Measurements from ENCODE around the gene PKIG.

Gene PKIG

DNA sequence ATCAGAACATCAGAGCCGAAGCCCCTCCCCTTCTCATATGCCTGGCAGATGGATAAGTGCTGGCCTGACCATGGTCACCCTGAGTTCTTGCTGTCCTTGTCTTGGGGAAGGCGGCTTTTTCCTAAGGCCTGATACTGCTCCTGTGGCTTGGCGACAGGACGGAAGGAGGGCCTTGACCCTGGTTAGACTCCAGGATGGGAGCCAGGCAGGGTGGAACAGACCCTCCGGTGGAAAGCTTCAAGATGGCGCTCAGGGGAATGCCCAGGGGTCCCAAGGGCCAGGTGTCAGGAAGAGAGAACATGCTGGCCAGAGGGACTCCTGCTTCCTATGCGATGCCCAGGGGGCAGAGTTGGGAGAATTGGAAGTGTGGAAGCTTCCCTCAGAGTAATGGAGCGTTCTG is 39.6 kb downstream of the PKIG start:
- DNase-seq: no peak

DNA sequence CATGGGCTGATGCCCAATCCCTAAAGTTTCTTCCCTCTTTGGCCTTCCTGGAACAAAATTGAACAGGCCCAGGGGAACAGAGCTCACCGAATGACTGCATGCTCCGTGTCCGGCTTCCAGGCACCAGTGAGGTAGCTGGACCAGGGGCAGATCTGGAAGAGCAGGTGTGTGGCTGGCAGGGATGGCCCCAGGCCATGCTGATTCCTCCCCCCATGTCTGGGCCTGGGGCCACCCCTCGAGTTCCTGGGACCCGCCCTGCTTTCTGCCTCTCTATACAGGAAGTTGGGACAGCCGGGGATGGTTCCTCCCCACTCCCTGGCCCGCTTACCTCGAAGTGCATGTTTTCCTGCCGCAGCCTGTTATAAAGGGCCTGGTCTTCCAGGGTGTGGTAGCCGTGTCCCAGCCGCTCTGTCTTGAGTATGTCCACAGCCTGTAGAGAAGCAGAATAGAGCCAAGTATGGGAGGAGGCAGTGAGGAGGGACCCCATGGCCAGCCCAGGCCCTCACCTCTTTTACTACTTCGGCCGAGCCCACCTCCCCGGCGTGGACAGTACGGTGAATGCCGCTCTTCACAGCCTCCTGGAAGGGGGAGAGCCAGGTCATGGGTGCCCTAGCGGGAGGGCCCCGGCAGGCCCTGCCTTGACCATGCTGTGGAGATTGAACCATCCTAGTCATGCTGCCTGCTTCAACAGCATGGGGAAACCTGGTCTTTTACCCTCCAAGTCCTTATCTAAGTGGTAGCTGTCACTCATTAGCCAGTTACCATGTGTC is 40.3 kb downstream of the PKIG start:
- DNase-seq: no peak

DNA sequence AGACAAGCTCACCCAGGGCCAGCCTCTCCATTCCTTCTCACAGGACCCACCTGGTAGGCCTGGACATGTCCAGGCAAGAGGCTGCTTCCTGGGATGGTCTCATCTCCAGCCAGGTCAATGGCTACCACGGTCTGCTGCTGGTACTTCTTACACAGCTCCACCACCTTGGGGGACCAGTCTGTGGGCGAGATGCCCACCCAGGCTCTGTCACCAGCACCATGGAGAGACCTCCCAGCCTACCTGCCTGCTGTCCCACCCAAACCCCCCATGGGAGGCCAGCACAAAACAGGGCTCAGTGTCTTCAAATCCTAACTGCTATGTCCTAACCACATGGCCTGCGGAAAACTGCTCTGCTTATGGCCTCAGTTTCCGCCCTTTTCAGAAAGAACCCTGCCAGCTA is 41.8 kb downstream of the PKIG start:
- no peak for DNase-seq

DNA sequence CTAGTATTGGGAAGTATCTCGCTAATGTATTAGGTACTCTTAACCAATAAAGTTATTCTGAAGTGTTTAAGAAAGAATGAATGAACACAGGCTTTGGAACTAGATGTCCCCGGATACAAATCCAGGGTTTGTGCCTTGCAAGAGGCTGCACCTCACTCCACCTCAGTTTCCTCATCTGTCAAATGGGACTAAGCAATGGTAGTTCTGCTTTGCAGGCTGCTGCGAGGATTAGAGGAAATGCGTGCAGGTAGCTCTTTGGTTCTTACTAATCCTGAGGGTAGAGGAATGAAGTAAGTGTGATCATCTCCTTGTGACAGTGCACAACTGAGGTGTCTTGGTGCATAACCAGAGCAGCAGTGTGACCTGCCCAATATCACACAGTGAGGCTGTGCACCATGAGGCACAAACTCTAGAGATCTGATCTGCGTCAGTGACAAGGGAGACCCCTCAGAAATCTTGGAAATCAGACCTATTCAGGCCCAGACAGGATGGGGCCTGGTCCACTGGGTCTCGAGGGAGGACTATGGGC is 42.4 kb downstream of the PKIG start:
- no peak for DNase-seq

DNA sequence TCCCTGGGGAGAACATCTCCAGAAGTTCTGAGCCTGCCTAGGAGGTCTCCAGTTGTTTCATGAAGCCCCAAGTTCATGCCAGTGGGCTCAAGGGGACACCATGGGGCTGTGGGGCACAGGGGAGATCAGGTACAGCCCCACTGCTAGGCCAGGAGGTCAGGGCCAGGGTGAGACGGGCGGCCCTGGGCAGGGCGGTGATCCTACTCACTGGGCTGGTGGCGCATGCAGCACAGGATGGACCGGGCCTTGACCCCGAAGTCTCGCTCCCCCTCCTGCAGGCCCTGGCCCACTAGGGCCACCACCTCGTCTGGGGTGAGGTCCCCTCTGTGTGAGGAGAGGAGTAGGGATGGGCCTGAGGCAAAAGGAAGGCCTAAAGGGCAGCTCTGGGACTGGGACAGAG is 43.0 kb downstream of the PKIG start:
- no peak for DNase-seq

DNA sequence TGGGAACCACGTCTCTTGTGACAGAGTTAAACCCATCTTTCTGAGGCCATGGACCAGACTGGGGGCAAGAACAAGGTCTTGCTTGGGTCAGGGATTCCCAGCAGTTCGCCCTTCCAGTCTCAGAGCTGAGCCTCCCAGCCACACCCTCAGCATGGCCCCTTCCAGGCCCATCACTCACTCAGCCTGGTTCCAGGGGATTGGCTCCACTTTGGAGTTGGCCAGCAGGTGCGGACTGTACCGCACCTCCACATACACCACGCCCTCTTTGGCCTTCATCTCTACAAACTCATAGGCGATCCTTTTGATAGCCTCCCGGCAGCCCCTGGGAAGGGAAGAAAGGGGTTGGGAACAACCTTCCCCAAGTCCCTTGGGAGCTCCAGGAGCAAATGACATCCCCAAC is 43.9 kb downstream of the PKIG start:
- no peak for DNase-seq

DNA sequence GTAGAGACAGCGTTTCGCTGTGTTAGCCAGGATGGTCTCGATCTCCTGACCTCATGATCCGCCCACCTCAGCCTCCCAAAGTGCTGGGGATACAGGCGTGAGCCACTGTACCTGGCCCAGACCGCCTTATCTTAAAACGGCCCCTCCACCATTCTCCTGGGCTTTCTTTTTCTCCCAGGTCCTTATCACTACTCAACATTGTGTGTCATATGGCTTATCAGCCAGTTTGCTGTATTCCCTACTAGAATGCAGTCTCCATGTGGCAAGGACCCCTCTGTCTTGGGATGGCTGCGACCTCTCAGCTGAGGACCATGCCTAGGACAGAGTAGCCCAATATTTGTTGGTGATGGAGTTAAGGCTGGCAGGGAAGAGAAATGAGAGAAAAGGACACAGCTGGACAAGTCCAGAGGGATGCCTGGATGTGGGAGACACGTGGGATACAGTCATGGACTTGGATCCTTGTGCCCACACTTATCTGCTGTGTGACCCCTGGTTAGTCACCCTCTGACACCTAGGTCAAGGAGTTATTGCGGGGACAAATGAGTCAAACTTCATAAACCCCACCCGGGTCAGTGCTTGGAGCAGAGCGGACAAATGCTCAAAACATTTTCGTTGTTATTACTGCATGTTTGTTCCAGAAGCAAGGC is 45.1 kb downstream of the PKIG start:
- no peak for DNase-seq

DNA sequence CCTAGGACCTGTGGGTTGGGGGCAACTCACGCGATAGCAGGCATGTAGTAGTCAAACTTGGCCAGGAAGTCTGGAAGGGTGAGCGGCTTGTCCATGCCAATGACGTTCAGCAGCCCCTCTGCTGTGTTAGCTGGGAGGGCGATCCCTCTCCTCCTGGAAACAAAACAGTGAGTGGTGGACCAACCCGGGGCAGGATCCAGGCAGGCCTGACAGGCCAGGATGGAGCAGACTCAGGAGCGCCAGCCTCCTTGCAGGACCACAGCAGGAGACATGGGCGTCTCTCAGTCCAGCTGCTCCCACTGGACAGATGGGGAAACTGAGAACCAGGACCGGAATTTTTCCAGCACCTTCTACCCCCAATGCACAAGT is 46.6 kb downstream of the PKIG start:
- DNase-seq: no peak

DNA sequence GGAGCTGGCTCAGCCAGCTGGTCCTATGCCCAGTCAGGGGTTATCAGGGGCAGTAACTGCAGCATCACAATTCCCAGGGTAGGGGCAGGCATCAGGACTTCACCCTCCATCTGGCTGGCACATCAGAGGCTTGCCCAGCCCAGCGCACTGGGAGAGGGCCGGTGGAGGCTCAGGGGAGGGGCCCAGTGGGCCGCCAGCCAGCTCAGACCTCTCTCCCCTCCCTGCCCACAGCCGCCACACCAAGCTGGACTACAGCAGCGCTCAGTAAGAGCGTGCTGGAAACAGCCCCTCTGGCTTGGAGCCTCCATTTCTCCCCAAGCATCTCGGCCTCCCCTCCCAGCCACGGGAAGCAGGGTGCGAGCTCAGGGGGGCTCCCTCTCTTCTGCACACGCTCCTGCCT is 47.2 kb downstream of the PKIG start:
- DNase-seq: no peak

DNA sequence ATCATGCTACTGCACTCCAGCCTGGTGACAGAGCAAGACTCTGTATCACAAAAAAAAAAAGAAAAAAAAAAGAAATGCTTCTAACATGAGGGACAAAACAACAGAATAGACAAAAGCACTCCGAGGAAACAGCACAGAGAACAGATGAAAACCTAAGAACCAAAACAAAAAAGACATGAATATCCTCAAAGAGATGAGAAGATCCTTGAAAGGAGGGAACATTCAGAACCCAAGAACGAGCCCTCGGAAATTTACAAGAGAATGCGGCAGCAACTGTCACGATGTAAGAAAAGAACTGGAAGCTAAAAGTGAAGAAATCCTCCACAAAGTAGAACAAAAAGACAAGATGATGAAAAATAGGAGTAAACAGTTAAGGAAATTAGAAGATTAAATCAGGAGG is 47.9 kb downstream of the PKIG start:
- DNase-seq: no peak

DNA sequence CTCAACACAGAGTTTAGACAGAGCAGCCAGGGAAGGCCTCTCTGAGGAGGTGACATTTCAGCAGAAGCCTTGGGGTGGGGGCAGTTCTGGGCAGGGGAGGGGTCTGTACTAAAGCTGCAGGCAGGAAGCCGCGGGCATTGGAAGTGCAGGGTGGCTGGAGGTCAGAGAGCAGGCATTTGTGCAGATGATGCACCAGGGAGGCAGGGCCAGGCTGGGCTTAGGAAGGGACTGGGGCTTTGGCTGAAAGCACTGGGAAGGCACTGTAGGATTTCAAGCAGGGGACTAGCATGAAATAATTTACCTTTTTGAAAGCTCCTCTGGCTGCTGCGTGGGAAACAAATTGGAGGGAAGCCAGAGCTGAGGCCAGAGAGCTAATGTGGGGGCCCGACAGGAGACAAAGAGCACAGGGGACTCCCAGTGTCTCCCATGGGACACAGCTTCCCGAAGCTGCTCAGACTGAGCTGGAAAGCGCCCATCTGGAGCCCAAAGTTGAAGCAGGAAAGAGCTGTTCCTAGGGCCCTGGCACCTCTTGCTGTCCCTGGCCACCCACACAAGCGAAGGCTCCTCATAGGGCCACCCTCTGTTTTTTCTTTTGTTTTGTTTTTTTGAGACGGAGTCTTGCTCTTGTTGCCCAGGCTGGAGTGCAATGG is 49.8 kb downstream of the PKIG start:
- no peak for DNase-seq

DNA sequence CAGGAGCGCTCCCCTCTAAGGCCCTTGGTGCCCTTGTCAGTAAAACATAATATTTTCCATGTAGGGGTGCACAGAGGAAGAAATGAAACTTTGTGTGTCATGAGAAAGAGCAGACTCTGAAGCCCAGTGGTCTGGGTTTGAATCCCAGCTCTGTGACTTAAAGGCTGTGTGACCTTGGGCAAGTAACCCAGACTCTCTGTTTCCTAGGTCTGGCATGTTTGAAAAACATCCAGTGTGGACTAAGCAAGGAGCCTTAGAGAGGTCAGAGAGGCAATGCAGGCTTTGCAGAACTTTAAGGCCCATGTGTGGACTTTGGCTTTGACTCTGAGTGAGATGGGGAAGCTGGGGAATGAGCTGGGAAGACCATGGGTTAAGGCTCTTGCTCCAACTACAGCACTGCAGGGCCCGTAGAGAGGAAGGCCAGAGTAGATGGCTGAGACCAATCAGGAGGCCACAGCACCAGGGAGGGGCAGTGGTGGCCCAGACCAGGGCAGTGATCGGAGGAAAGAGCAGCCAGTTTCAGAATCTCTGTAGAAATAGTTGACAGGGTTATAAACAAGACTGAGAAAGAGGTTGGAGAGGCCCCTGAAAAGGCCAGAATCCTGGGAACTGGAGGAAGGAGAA is 50.9 kb downstream of the PKIG start:
- DNase-seq: no peak

DNA sequence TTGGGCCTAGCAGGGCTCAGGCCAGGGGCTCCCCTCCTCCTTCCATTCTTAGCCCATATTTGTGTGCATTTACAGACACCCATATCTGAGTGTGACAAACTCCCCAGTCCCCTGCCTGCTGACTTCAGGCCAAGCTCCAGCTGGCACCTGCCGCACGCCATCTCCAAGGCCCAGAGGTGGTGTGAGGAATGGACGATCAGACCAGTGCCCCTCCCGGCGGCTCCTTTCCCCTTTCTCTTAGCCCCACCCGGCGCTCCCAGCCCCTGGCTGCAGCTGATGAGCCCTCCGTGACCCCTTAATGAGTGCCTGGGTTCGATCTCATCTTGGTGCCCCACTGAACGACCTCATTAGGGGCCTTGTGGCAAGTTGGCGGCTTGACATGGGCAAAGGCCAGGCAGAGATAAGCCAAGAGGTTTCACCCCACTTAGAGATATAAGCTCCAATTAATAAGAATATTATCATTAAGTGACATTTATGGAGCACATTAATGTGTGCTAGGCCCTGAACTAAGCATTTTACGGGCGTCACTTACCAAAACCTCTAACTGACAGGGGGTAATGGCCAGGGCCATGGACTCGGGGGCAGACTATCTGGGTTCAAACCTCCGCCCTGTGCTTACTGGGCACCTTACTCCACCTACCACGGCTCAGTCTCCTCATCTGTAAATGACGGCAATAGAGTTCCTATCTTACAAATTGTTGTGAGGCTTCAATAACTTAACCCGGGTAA is 51.7 kb downstream of the PKIG start:
- DNase-seq: no peak

DNA sequence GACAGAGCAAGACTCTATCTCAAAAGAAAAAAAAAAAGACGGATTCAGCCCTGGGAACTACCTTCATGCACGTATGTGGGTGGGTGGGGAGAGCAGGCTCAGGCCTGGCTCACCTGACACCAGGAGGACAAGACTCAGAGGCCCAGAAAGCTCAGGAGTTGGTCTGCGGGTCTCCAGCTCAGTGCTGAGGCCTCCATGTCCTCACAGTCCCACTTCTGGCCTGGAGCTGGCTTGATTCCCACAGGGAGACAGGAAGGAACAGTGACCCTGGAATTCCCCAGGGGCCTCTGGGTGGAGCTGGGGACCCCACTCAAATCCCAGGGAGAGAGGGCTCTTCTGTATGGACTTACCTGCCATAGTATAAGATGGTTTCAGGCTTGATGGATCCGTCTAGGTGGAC is 53.5 kb downstream of the PKIG start:
- DNase-seq: no peak

DNA sequence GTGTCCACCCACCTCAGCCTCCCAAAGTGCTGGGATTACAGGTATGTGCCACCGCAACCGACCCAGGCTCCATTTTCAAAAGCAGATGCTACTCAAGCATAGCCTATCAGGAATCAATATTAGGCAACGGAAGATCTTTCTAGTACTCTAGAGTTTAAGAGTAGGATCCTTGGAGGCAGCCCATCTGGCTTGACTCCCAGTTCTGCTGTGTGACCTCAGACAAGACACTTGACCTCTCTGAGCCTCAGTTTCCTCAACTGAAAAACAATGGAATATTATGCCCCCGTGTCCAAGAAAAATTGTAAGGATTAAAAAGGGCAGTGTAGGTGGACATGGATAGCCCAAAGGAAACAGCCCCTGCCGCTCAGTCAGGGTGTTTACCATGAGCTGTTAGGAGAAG is 54.7 kb downstream of the PKIG start:
- DNase-seq: no peak

DNA sequence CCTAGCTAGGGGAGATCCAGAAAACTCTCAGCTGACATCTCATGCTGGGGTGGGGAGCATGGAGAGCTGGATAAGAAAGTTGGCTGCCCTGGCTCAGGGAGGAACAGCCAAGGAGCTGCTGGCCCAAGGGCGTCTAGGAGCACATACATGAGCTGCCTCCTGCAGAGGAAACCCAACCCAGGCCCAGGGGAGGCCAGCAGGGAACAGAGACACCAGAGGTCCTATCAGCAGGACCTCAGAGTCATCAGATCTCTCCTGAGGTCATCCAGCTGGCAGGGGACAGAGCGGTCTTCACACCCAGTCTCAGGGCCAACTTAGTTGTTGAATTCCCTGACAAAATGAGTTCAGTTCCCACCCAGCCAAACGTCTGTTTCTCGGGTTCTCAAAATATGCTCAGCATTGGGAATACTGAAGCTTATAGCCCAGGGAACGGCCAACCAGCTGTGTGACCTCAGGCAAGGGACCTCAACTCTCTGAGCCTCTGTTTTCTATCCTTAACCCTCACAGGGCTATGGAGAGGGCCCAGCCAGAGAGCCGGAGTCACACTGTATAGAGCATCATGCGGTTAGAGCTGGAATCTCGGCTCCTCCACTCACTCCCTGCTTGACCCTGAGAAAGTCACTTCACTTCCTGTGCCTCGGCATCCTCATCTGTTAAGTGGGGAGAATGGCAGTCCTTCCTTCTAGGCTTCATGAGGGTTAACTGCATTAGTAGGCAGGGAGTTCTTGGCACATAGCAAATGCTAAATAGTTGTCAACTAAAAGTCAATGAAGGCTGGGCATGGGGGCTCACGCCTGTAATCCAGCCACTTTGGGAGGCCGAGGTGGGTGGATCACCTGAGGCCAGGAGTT is 55.4 kb downstream of the PKIG start:
- DNase-seq: no peak

DNA sequence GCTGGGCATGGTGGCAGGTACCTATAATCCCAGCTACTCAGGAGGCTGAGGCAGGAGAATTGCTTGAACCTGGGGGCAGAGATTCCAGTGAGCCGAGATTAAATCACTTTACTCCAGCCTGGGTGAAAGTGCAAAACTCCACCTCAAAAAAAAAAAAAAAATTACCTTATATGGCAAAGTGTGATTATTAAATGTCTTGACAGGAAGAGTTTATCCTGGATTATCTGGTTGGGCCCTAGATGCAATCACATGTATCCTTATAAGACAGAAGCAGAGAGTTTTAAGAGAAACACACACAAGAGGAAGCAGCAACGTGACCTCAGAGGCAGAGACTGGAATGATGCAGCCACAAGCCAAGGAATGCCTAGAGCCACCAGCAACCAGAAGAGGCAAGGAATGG is 58.1 kb downstream of the PKIG start:
- no peak for DNase-seq

DNA sequence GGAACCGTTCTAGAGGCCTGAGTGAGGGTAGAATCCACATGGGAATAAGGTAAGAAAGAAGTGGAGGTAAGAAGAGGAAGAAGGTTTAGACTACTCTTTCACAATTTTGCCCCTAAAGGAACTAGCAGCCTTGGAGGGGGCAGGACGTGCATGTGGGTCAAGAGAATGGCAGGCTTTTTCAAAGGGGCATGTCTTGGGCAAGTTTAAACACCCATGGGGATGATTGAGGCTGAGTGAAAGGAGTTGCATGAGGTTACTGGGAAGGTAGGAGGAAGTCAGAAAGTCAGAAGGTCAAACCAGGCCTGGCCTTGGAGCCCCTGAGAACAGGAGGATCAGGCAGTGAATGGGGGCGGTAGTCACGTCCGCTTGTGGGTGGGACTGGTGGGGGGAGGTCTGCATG is 58.9 kb downstream of the PKIG start:
- no peak for DNase-seq

DNA sequence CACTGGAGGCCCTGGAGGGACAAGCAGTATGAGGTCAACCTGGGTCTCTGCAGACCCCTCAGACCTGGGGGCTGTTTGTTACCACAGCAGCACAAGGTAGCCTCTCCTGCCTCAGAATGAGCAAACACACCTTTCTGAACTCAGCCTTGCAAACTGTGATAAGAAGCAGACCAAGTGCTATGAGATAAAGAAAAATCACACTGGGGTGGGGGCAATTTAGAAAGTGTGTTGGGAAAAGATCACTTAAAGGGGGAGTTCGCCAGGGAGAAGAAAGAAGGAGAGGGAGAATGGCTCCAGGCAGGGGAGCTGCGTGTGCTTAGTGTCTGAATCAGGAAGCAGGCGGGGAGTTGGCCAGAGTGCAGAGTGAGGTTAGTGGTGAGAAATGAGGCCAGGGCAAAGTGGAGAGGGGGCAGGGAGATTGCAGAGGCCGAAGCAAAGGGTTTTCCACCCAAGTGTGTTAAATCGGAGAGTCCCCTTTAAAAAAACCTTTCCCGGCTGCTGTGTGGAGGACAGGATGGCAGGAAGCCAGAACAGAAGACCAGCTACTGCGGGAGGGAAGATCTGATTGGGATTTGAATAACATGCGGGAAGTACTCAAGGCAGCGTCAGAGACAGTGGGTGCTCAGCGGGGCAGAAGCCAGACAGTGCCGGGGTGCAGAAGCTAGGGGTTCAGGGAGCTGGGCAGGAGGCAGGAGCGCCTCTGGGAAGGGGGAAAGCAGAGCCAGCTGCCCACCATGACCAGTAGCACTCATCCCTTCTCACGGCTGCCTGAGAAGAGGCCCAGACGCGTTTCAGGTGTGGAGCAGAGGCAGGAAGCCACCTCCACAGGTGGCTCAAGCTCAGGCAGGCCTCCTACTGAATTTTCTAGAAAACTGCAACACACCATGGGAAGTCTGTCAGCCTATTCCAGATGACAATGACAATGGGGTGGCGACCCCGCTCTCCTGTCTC is 60.1 kb downstream of the PKIG start:
- no peak for DNase-seq

DNA sequence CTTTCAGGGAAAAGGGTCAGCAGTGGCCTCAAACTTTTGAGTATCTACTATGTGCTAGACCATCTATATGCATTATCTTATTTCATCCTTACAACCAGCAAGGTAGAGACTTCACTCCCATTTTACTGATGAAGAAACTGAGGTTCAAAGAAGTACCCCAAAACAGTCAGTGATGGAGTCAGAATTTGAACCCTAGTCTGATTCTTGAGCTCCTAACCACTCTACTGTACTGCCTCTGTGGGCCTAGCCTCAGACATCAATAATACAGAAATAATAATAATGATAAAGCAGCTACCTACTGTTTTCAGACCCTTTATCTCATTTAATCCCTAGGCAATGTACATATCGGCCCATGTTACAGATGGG is 60.8 kb downstream of the PKIG start:
- DNase-seq: no peak

Measured in activated T-cell treated with anti-CD3 and anti-CD28 coated beads for 4 hours (primary cell).